DMS53 (cell line): ENCODE data around the gene GVQW3.
"Not testable (repeated sequence)": the region's sequence is repeated elsewhere in the genome, so short reads cannot be mapped to it uniquely, and the experiment has no call there.

Experiments
- DNase-seq: peaks from one replicate; lab custom pipeline; 2025; lab: John Stamatoyannopoulos, UW

The GVQW3 gene

GRCh38 chr11:76388408-76388807 is 7.3 kb downstream of the GVQW3 start:
- no peak for DNase-seq

DNA sequence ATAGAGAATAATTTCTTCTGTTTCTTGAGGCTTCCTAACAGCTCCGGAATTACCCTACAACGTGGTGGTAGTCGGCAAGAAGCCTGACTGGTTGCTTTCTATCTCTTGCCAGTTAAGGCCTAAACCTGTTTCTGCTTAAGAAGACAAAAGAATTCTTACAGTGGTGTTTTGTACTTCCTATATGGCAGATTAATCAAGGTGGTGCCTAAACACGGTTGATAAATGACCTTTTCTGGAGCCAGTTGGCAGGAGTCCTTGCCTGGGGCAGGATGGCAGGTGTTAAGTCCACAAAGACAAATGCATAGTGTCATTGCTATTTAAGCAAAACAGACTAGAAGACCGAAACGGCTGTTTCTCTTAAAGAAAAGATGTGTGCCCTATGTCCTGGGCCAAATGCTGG is 9.9 kb downstream of the GVQW3 start:
- peak; percentile 23 for DNase-seq

- DNase-seq, result no peak
Observed at GRCh38 chr11:76391811-76392475, 10.8 kb downstream of the GVQW3 start.

DNA sequence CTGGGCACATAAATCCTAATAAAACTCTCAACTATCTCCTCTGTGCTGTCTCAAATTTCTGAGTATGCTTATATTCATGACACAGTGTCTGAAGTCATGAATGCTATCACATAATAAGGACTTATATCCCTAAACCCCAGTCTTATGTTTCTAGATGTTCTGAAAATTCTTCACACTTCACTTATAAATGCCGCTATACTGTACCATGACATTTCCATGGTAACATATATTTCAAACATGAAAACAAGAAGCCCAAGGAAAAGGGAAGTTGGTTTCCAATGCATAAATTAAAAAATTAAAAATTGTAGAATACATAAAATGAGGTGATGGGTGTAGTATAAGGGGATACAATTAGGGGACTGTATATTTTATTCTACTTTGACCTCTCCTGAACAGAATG is 11.7 kb downstream of the GVQW3 start:
- DNase-seq, result no peak

- DNase-seq, result no peak
Observed at GRCh38 chr11:76394411-76394810, 13.3 kb downstream of the GVQW3 start.

DNA sequence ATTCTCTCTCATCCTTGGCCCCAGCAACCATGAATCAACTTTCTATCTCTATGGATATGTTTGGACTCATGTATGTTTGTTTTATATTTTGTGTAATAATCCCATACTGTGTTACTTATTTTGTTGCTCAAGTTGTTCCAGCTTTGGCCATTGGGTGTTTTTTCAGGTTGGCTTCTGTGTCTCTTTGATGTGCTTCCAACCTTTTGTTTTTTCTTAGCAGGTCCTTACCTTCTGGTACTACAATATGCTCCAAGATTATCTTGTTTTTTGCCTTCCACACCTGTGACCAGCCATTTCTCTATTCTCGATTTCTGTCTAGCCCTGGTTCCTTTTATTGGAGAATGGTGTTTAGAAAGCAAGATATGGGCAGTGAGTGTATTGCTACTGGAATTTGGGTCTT is 14.2 kb downstream of the GVQW3 start:
- DNase-seq, result no peak

GRCh38 chr11:76397383-76397782 is 16.3 kb downstream of the GVQW3 start:
- no peak for DNase-seq

- no peak for DNase-seq
Observed at GRCh38 chr11:76400967-76401366, 19.8 kb downstream of the GVQW3 start.

- not testable (repeated sequence) for DNase-seq
Observed at GRCh38 chr11:76401484-76401883, 20.4 kb downstream of the GVQW3 start.

DNA sequence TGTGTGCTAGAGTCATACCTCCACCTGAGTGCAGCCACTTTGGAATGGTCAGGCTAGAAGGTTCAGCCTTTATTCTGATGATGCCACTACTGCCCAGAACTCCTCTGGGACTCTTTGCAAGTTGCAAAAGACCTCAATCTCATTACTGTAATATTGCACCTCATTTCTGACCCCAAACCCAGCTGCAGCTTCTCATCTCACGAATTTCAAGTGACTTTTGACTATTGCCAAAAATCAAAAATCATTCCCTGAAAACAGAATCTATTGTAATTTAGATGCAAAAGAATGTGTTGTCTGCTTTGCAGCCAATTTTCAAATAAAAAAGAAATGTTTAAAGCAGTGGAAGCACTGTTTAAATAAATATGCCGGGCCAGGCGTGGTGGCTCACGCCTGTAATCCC is 25.2 kb downstream of the GVQW3 start:
- DNase-seq, result no peak

DNA sequence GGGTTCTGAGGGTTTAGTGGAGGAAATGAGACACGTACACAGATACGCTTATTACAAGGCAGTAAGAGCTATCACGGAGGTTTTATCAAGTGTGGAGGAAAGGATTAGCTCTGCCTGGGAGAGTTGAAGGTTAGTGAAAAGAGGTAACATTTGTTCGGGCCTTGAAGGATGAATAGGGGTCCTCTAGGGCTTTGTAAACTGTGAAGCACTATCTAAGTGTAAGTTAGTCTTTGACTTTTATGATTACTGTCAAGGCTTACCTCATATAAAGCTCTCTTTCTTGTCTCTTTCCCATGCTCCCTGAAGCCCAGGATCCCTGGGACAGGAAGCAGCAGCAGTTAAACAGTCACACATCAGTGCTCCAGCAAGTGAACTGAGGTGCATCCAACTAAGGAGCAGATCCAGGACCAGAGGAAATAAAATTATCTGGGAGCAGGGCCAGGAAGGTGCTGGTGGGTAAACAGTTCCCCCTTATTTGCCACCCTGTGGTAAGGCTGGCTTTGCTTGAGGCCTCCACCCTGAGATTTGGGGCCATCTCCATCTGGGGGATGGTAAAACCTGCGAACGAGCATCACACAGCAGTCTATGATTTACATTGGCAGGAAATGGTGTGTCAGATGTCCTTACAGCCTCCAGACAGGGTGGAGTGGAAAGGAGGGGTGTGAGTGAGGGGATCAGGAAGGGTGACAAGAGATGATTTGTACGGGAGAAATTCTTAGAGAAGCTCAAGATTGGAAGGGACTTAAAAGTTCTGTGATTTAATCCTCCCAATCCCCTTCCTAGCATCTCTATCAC is 27.2 kb downstream of the GVQW3 start:
- DNase-seq, result peak; percentile 91

DNA sequence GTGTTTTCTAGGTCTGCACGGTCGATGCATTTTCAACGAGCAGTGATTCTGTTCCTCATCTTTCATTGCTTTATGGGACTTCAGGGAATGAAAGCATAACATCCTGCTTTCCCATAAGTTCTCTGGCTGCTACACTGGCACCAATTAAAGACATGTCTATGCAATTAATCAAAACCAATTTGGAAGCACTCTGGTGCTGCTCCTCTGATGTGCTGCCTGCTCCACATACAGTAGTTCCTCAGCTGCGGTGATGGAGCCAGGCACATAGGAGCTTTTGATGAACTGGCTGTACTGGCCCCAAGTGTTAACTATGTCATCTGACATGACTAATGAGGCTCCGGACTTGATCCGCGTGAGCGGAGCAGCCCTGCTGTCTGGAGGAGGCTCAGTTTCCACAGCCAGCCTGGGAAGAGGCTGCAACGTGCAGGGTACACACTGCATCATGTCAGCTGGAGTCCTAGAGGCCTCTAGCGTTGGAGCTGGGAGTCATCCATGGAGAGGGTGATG is 29.8 kb downstream of the GVQW3 start:
- DNase-seq, result peak; percentile 45

- peak; percentile 45 for DNase-seq
Observed at GRCh38 chr11:76415073-76415472, 34.0 kb downstream of the GVQW3 start.

DNA sequence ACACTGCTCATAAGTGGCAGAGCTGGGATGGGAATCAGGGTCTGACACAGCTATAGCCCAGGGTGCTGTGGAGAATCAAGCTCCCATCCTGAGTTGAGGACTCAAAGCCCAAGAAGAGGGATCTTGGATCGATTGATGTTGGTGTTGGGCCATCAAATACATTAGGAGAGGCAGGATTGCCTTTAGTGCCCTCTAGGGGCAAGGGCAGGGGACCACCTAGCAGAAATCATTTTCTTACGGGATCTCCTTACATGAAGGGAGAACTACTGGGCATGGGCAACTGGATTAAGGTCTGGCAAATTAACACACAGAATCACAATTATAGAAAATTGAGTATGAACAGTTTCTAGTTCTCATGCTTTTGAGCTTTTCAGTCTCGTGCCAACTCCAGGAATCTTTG is 38.8 kb downstream of the GVQW3 start:
- peak; percentile 75 for DNase-seq

GRCh38 chr11:76424379-76424778 is 43.3 kb downstream of the GVQW3 start:
- DNase-seq, result no peak

DNA sequence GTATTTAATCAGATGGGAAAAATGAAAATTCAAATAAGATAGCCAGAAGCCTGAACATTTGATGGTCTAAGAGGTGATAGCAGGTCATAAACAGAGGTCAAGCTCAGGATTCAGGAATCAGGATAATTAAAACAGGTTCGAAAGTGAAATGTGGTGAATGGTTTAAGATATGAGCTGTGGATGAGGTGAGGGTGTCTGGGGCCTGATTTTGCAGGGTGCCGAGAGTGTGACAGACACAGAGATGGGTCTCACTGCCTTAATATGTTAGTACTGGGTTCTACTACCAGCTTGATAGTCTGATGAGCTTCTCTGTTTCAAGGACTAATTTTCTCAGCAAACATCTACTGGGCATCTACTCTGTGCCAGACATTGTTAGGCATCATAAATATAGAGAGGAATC is 43.8 kb downstream of the GVQW3 start:
- no peak for DNase-seq

- DNase-seq, result no peak
Observed at GRCh38 chr11:76426660-76427059, 45.5 kb downstream of the GVQW3 start.

GRCh38 chr11:76436020-76436419 is 54.9 kb downstream of the GVQW3 start:
- no peak for DNase-seq

GRCh38 chr11:76443268-76443980 is 62.3 kb downstream of the GVQW3 start:
- peak; percentile 56 for DNase-seq

- no peak for DNase-seq
Observed at GRCh38 chr11:76444065-76444383, 62.9 kb downstream of the GVQW3 start.

DNA sequence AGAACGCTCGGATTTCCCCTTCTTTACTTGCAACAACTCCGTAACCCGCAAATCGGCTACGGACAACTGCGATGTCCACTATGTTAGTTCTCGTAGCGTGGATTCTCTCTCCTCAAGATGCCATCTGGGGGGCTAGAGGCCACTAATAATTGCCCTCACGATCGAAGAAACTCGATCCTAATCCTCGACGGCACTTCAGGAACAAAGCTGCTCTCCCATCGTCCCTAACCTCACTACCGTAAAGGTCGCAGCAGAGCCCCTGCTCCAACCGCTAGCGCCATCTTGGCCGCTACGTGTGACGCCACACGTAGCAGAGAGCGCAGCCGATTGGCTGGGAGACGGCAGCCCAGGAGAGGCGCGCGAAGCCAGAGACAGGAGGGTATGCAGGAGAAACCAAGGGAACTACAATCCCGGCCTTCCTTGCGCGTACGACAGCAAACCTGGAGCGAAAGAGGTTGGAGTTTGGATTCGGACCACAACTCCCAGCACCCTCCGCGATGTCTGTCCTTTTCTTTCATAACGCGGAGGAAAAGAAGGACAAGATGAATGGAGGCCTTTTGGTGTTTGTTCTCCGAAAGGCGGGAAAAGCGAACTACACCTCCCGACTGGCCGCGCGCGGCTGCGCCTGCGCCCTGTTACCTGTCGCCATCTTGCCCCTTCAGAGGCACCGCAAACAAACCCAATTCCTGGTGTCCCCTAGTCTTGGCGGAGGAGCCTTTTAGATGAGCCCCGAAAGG is 63.4 kb downstream of the GVQW3 start, which contains the start of gene EMSY:
EMSY (plus strand) TSS at position 635 of the 737 bp plus-strand sequence. CDS start 1,921 bp downstream, outside the sequence.
- peak; percentile 100 for DNase-seq
